IPS-NIHi11 (cell line): ENCODE results near the gene EYS.
A peak's percentile ranks its signal among the peaks of the same experiment; 100 is the strongest.
"Not testable (repeated sequence)": the region's sequence is repeated elsewhere in the genome, so short reads cannot be mapped to it uniquely, and the experiment has no call there.

Source experiments
- DNase-seq: peaks from one replicate; pipeline ENCODE4 v3.0.0; 2012; ENCODE audit warnings: mixed read lengths, low spot score

EYS gene

GRCh38 chr6:65633501-65633900 is 73.5 kb downstream of the EYS start:
- no peak for DNase-seq

- DNase-seq, result no peak
These were observed 75.3 kb downstream of the EYS start for GRCh38 chr6:65631711-65632110.

GRCh38 chr6:65627434-65627999 is 79.5 kb downstream of the EYS start:
- DNase-seq, result not testable (repeated sequence)

- DNase-seq, result no peak
These were observed 80.0 kb downstream of the EYS start for GRCh38 chr6:65627015-65627414.

DNA sequence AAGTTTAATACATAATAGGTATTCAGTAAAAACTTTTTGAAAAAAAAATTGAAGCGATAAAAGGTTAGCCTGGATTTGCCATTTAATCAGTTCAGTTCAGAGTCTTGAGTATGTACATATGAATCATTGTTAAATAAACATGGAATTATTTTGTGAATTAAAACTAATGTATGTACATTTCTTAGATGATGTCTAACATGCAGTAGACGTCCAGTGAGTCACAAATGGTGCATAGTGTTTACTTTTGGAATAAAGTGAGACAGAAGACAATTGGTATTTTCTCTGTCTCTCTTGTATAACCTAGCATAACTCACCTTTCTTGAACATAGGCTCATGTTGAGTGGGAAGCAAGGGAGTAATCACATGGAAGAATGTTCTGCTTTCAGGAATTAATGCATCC is 83.5 kb downstream of the EYS start:
- no peak for DNase-seq

DNA sequence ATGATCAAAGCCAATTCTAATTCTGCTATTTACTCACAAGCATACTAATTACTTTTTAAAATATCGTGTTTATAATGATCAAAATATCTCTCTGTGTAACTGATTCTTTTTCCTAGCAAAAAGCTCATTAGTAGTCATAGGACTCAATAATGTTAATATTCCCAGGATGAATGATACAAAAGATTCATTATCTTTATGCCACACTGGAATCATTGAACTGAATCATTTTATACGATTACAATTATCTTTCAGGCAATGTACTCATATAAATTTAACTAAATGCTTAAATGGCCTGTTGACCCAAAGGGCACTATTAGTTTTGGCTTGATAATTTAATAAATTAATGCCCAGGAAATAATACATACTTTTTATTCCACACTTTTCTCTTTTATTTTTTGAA is 96.3 kb downstream of the EYS start:
- DNase-seq, result no peak

GRCh38 chr6:65595540-65595939 is 111.5 kb downstream of the EYS start:
- DNase-seq, result no peak

DNA sequence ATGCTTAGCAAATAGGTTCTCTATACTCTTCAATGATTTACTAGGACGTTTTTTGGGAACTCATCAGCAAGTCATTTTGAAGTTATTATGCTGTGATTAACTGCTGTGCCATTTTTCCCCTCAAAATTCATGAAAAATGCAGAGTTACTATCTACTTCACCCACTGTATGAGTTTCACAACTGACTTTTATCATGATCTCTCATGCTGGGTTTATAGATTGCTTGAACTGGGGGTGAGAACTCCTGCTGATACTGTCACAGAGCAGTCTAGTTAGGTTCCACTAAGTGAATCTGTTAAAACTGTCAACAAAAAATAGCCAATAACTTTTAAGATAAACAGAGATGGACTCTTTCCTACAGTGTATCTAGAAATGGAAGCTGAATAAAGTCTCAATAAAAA is 136.7 kb downstream of the EYS start:
- no peak for DNase-seq

GRCh38 chr6:65569505-65569904 is 137.5 kb downstream of the EYS start:
- DNase-seq, result peak; percentile 22

- DNase-seq, result not testable (repeated sequence)
These were observed 138.0 kb downstream of the EYS start for GRCh38 chr6:65569056-65569455.

DNA sequence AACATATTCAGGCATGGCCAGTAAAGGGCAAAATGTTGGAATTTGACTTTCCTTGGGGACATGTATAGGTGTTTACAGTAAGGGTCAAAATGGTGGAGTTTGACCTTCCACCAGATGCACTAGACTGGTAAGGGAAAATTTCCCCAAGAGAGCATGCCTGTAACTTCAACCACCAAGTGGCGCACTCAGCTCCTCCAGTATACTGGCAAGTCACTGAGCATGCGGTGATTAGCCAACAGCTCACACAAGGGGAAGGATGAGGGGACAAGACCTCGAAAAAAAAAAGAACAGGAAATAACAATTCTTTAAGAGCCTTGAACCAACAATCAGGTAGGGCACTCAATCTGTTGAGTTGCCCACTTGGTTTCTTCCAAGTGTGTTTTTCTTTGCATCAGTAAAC is 140.9 kb downstream of the EYS start:
- DNase-seq, result no peak

DNA sequence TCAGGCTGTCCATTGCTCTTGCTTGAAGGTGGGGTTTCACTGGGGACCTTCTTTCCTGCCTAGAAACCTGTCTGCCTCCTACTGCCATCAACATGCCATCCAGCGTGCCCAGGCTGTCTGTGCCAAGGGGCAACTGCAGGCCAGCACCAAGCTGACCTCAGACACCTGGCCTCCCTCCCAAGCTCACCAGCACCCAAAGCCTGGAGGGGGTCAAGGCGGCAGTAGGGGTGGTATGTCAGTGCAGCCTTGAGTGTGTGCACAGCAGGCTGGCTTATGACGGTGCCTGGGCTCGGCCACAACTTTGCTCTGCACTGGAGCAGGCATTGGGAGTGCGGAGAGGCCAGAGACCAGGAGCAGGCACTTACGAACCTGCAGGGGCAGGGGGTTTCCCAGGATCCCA is 149.0 kb downstream of the EYS start:
- DNase-seq, result no peak

DNA sequence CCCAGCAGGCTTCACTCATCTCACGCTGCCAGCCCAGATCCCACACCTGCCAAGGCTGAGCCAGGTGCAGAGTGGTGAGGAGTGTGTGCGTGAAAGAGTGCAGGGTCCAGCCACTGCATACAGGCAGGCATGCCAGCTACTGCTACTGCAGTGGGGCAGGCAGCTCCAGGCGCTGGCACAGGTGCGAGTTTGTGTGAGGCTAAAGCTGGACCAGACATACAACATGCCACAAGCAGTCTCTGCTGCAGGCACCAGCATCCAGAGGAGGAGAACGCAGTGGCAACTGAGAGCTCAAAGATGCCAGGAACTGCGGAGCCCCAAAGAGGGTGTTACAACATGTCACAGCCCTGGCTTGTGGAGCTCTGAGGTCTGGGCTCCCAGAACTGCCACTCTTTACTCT is 149.8 kb downstream of the EYS start:
- no peak for DNase-seq

GRCh38 chr6:65546894-65547293 is 160.1 kb downstream of the EYS start:
- DNase-seq, result no peak

DNA sequence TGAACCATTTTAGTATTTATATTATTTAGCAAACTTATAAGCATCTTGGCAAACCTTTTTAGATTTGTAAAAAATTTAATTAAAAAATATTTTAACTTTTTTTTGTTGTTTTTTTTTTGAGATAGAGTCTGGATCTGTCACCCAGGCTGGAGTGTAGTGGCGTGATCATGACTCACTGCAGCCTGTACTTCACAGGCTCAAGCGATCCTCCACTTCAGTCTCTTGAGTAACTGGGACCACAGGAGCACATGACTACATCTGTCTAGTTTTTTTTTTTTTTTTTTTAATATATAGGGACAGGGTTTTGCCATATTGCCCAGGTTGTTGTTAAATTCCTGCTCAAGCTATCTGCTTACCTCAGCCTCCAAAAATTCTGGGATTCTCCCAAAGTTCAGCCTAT is 161.1 kb downstream of the EYS start:
- DNase-seq, result no peak

DNA sequence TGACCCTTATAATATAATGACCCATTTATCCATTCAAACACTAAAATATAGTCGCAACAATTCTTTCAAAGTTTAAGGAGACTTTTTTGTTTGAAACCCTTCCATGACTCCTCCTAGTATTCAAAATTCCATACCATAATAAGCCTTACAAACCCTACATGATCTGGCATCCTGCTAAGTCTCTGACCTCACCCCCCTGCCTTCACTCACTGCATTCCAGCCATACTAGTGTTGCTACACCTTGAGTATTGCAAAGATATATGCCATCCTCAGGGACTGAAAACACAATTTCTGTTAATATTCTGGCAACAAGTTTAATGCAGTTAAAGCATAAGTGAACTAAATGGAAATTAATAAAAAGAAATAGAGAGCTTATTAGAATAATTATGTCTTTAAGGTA is 168.4 kb downstream of the EYS start:
- peak; percentile 17 for DNase-seq

- no peak for DNase-seq
These were observed 169.4 kb downstream of the EYS start for GRCh38 chr6:65537600-65537999.

- DNase-seq, result no peak
These were observed 175.5 kb downstream of the EYS start for GRCh38 chr6:65531533-65531932.

- no peak for DNase-seq
These were observed 182.8 kb downstream of the EYS start for GRCh38 chr6:65524232-65524631.

- no peak for DNase-seq
These were observed 201.3 kb downstream of the EYS start for GRCh38 chr6:65505736-65506135.

- DNase-seq, result no peak
These were observed 206.0 kb downstream of the EYS start for GRCh38 chr6:65501045-65501444.

DNA sequence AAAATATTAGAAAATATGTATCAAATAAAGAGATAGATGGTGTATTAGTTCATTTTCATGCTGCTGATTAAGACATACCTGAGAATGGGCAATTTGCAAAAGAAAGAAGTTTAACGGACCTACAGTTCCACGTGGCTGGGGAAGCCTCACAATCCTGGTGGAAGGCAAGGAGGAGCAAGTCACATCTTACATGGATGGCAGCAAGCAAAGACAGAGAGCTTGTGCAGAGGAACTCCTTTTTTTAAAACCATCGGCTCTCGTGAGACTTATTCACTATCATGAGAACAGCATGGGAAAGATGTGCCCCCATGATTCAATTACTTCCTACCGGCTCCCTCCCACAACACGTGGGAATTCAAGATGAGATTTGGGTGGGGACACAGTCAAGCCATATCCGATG is 223.4 kb downstream of the EYS start:
- DNase-seq, result not testable (repeated sequence)

DNA sequence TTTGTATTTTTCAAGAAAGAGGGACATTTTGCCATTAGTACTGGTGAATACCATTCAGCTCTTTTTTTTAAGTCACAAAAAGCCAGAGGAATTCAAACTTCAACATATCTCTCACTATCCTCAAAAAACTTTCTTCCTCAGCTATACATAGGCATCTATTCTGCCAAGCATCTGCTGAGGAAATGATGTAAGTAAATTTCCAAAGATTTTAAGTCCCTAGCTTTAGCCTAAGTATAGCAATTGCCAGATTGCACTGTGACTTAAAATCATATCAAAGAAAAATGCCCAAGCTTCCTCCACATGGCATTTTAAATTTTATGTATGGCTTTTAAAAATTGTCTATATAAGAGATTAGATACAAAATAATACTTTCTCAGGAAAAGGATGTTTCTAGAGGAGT is 237.4 kb downstream of the EYS start:
- DNase-seq, result no peak

- DNase-seq, result no peak
These were observed 238.7 kb downstream of the EYS start for GRCh38 chr6:65468307-65468706.

GRCh38 chr6:65461121-65461520 is 245.9 kb downstream of the EYS start:
- no peak for DNase-seq
